Common myeloid progenitor, CD34-positive (primary cell): ENCODE data around the gene PKHD1.
A peak's percentile ranks its signal among the peaks of the same experiment; 100 is the strongest.

ENCODE experiments used
- CTCF ChIA-PET: fragments of 350-600 bp; sonication (Branson Sonifier 250); formaldehyde crosslinking; loops from one replicate; lab custom pipeline; 2021; ENCODE audit warnings: antibody characterized with exemption; lab: Charles Lee
- POLR2A ChIA-PET: fragments of 350-600 bp; sonication (Branson Sonifier 250); formaldehyde crosslinking; loops from one replicate; lab custom pipeline; 2021; ENCODE audit warnings: antibody characterized with exemption; lab: Charles Lee
- DNase-seq, 3 donors: peaks; one replicate each; pipeline versions ENCODE4 v3.0.0 to v3.0.0-alpha.2; 2013
- H3K27ac ChIP-seq, 2 experiments: 1 replicate in 1 of 2; 2 replicates in 1 of 2; pipeline ENCODE4 v1.7.0; 2013; ENCODE audit warnings: inconsistent platforms in 2 of 2, low read length in 2 of 2, mild to moderate bottlenecking in 2 of 2, low read depth in 1 of 2, moderate library complexity in 1 of 2; ENCODE audit not compliant: severe bottlenecking in 2 of 2, insufficient read depth in 1 of 2, poor library complexity in 1 of 2
- H3K27me3 ChIP-seq, 5 experiments: replicated peaks in 2 of 5; 1 replicate in 3 of 5; 2 replicates in 2 of 5; pipeline versions ENCODE4 v1.6.1 to v1.7.0; 2013; ENCODE audit warnings: low read length in 4 of 5, mild to moderate bottlenecking in 2 of 5, moderate library complexity in 2 of 5, inconsistent platforms in 1 of 5; ENCODE audit not compliant: insufficient read depth in 5 of 5, control insufficient read depth in 4 of 5
- H3K36me3 ChIP-seq, 4 experiments: 1 replicate in 2 of 4; 2 replicates in 2 of 4; pipeline versions ENCODE4 v1.6.1 to v1.7.0; 2013; ENCODE audit warnings: low read length in 3 of 4, control low read depth in 1 of 4, mild to moderate bottlenecking in 1 of 4; ENCODE audit not compliant: control insufficient read depth in 4 of 4, insufficient read depth in 4 of 4
- H3K4me1 ChIP-seq, 4 experiments: 1 replicate in 3 of 4; 2 replicates in 1 of 4; pipeline versions ENCODE4 v1.6.1 to v1.7.1; 2013; ENCODE audit warnings: low read length in 3 of 4, mild to moderate bottlenecking in 3 of 4, control low read depth in 1 of 4, inconsistent platforms in 1 of 4, moderate library complexity in 1 of 4; ENCODE audit not compliant: control insufficient read depth in 4 of 4, insufficient read depth in 4 of 4; ENCODE audit errors: control extremely low read depth in 1 of 4
- H3K4me3 ChIP-seq, 7 experiments: 1 replicate in 4 of 7; 2 replicates in 3 of 7; pipeline versions ENCODE4 v1.5.1 to v1.7.0; 2013; ENCODE audit warnings: mild to moderate bottlenecking in 7 of 7, low read length in 6 of 7, moderate library complexity in 6 of 7, inconsistent platforms in 2 of 7, low read depth in 2 of 7, control low read depth in 1 of 7; ENCODE audit not compliant: insufficient read depth in 4 of 7, control insufficient read depth in 1 of 7; ENCODE audit errors: extremely low read depth in 1 of 7
- H3K9me3 ChIP-seq, 5 experiments: 1 replicate in 4 of 5; 2 replicates in 1 of 5; pipeline versions ENCODE4 v1.6.1 to v1.7.1; 2013; ENCODE audit warnings: low read length in 4 of 5, mild to moderate bottlenecking in 2 of 5, inconsistent platforms in 1 of 5, low read depth in 1 of 5, moderate library complexity in 1 of 5; ENCODE audit not compliant: control insufficient read depth in 4 of 5, insufficient read depth in 2 of 5; ENCODE audit errors: control extremely low read depth in 1 of 5
- whole genome bisulfite sequencing: methylation state at CpG from one replicate; pipeline ENCODE4 v1.1.5; 2013; ENCODE audit not compliant: insufficient coverage; 5-methylcytosine and 5-hydroxymethylcytosine counted together

PKHD1 gene

DNA sequence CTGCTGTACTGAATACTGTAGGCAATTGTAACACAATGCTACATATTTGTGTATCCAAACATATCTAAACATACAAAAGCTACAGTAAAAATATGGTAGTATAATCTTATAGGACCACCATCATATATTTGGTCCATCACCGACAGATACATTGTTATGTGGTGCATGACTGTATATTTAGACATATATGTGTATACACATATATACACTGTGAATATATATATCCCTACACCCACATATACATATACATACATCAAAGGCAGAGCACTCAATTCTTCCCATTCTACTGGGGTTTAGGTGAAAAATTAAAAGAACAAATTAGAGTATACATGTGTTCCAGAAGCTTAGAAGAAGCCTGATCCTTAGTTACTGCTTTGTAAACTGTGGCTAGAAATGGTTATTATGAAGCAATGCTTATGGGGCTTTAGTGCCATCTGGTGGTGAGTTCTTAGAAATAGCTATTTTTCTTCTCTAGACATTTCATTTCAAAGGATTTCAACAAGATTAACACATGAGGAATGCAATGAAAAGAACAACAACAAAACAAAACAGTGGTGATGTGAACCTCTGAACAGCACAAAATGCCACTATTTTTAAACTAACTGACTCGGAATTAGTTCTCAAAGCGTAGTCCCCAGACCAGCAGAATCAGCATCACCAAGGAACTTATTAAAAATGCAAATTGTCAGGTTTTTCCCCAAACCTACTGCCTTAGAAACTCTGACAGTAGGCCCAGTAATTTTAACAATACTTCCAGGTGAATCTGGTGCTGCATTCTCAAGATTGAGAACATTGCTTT, 38.0 kb downstream of the PKHD1 start:
- ChIA-PET CTCF (interaction anchor here (0.6 to 3.3 kb wide), 15 partner anchors 8 to 1005 kb away, joined by 3 to 15 read pairs (median 4); no protein-coding TSS in a partner anchor), POLR2A (no interaction called here)
- Histone ChIP-seq H3K4me1 (no peaks in the 10 kb centered on the region), H3K27me3 (peaks cover 0 to 1% (median 0%) of the 10 kb centered on the region in 5 experiments), H3K9me3 (no peaks in the 10 kb centered on the region), H3K36me3 (no peaks in the 10 kb centered on the region), H3K4me3 (no peak overlapping the region), H3K27ac (no peak overlapping the region)
- peak; percentile 36 to 67 (median 57) for DNase-seq
- 38% methylated on average over 2 of the region's 3 CpGs for WGBS

DNA sequence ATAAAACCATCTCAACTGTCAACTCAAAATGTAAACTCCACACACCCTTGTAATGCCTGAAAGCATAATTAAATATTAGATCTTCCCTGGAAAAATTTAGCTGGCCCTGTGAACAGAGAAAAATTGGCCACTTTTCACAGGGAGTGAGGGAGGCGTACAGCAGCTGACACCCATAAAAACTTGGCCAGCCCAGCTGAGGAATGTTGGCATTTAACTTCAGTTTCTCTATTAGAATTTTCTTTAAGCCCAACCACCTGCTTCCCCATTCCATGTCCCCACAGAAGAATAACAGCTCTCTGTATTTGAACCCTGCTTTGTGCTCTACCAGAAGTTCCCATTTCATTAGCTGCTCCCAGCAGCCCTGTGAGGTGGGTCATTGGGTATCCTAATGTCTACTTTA, 41.0 kb downstream of the PKHD1 start:
- ChIA-PET POLR2A (no interaction called here), CTCF (interaction anchor here (0.6 kb wide), 1 partner anchor 1389 kb away, joined by 3 read pairs; no protein-coding TSS in a partner anchor)
- DNase-seq: no peak
- Histone ChIP-seq H3K4me1 (no peaks in the 10 kb centered on the region), H3K36me3 (no peaks in the 10 kb centered on the region), H3K27me3 (peaks cover 0 to 2% (median 0%) of the 10 kb centered on the region in 5 experiments), H3K9me3 (no peaks in the 10 kb centered on the region), H3K27ac (no peak overlapping the region), H3K4me3 (no peak overlapping the region)
- 43% methylated on average over 1 of the region's 1 CpG for WGBS

DNA sequence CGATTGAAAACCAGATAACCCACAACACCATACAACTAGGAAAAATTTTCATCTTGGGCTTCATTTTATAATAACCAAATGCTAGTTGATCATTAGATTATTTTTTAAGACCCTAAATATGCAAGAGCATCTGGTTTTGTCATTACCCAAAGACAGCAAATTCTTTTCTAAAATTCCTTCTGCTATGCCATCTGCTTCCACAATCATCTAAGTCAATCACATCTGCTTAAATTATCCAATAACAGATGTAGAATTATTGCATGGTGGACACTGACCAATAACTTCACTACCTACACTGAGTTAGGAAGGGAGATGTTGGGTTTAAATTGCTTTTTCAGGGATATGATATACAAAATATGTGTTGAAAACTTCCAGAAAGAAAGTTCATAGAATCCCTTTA, 41.9 kb downstream of the PKHD1 start:
- no peaks in the 10 kb centered on the region for H3K9me3 ChIP-seq
- H3K4me1 ChIP-seq: no peaks in the 10 kb centered on the region
- ChIA-PET CTCF (no interaction called here), POLR2A (no interaction called here)
- H3K27me3 ChIP-seq: peaks cover 0 to 2% (median 0%) of the 10 kb centered on the region in 5 experiments
- no peaks in the 10 kb centered on the region for H3K36me3 ChIP-seq
- no peak overlapping the region for H3K27ac ChIP-seq
- H3K4me3 ChIP-seq: no peak overlapping the region
- WGBS: 100% methylated on average over 1 of the region's 1 CpG
- no peak for DNase-seq

DNA sequence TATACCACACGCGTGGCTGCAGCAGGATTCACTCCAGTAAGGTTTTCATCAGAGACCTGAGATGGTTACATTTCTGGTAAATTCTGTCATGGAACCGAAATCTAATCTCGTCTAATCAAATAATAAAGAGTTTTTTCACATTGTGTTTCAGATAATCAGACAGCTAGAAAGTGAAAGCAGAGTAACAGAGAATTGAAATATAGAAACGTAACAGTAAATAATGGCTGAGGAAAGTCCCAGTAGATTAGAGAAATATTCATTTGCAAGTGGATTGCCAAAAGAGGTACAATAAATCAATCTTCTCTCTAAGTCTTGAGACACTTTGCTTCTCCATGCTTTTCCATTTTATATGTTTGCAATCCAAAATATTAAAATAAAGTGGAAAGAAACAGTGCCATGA, 42.4 kb downstream of the PKHD1 start:
- WGBS: no CpG with 5 or more reads among the region's 5 CpGs
- Histone ChIP-seq H3K4me1 (no peaks in the 10 kb centered on the region), H3K27ac (no peak overlapping the region), H3K27me3 (peaks cover 0 to 2% (median 0%) of the 10 kb centered on the region in 5 experiments), H3K4me3 (no peak overlapping the region), H3K36me3 (no peaks in the 10 kb centered on the region), H3K9me3 (no peaks in the 10 kb centered on the region)
- POLR2A ChIA-PET: no interaction called here
- no peak for DNase-seq
- CTCF ChIA-PET: no interaction called here

DNA sequence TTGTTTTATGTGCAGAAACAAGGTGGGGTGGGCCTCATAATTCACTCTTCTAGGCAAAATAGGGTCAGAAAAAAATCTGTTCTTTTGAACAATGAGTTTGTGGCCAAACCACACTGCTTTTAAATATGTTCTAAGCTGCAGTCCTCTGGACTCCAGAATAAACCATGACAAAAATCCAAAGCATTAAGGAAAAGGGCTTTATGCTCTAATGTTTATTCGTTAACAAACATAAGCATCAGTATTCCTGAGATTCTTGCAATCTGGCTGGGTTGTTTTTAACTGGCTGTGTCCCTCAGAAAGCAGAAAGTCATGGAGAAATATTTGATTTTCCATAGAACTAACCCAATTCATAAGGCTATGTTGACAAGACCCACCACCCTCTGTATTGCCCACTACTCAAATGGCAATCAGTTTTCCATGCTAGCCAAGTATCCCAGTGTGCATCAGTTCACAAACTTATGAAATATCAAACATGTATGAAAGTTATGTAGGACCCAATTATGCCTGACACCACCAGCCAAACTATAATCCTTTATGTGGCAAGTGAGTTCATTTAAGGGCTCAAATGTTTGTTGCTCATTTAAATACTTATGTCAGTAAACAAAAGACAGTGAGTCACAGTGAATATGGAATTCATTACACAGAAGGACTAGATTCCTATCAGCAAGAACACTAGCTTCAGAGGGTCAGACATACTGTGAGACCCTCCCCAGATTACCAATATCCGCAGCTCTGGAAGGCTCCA, 45.1 kb downstream of the PKHD1 start:
- 100% methylated on average over 1 of the region's 2 CpGs for WGBS
- POLR2A ChIA-PET: no interaction called here

DNA sequence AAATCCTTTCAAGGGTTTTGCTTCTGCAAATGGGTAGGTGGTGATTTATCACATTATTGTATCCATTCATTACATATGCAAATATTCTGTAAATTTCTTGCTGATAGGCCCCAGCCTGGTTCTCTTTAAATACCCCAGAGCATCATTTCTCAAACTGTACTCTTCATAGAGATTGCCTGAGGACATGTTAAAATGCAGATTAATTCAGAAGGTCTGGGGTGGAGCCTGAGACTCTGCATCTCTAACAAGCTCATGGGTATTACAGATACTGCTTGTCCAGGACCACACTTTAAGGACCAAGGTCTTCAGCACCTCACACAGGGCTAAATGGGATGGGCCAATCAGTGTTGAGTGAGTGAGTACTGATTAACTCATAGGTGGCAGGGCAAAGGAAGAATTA, 46.3 kb downstream of the PKHD1 start:
- Histone ChIP-seq H3K27ac (no peak overlapping the region), H3K4me3 (no peak overlapping the region), H3K27me3 (peaks cover 0 to 2% (median 0%) of the 10 kb centered on the region in 5 experiments), H3K4me1 (no peaks in the 10 kb centered on the region), H3K36me3 (no peaks in the 10 kb centered on the region), H3K9me3 (no peaks in the 10 kb centered on the region)
- DNase-seq: no peak
- CTCF ChIA-PET: interaction anchor here (1.4 kb wide), 1 partner anchor 9 kb away, joined by 5 read pairs; no protein-coding TSS in a partner anchor
- POLR2A ChIA-PET: no interaction called here

More for the DNA sequence above, 45.1 kb downstream of the PKHD1 start:
- H3K36me3 ChIP-seq: no peaks in the 10 kb centered on the region
- no peak for DNase-seq
- CTCF ChIA-PET: interaction anchor here (1.4 kb wide), 1 partner anchor 8 kb away, joined by 5 read pairs; no protein-coding TSS in a partner anchor
- H3K9me3 ChIP-seq: no peaks in the 10 kb centered on the region
- no peaks in the 10 kb centered on the region for H3K4me1 ChIP-seq
- no peak overlapping the region for H3K4me3 ChIP-seq
- H3K27me3 ChIP-seq: peaks cover 0 to 2% (median 0%) of the 10 kb centered on the region in 5 experiments
- no peak overlapping the region for H3K27ac ChIP-seq

DNA sequence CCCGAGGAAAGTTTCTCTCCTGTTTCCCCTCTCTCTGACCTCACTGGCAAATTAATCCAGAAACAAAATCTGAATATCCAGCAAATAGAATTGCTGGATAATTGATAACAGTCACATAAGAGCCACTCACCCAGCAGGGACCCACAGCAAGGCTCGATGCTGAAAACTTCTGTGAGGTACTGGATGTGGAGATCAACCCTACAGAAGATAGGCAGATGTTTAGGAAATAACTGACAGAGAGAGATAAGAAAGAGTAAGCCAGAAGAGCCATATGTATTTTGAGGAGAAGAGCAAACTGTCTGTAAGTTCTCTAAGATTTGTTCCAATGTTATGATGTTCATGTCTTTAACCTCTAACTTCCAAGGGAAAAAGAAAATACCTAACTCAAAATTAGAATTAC, 59.7 kb downstream of the PKHD1 start:
- Histone ChIP-seq H3K36me3 (no peaks in the 10 kb centered on the region), H3K4me1 (no peaks in the 10 kb centered on the region), H3K4me3 (no peak overlapping the region), H3K9me3 (no peaks in the 10 kb centered on the region), H3K27me3 (peaks cover 0 to 4% (median 0%) of the 10 kb centered on the region in 5 experiments), H3K27ac (no peak overlapping the region)
- WGBS: 56% methylated on average over 2 of the region's 2 CpGs
- POLR2A ChIA-PET: no interaction called here
- DNase-seq: peak; percentile 26 to 65 (median 46)
- CTCF ChIA-PET: no interaction called here
